Adrenal gland (tissue), 5 donors: Measurements from ENCODE around the gene CCDC149.

Source experiments
- POLR2A ChIP-seq, 2 donors: fragments of 450-650 bp; IDR thresholded peaks; one replicate each; pipeline ENCODE4 v1.6.1; 2017; ENCODE audit warnings: antibody characterized with exemption in 2 of 2, mild to moderate bottlenecking in 2 of 2, moderate library complexity in 1 of 2
- TF ChIP-seq, protein P1 (sequence below), 6 experiments: fragments of 450-650 bp in 4 of 6; fragments of 200-600 bp in 2 of 6; sonication (generic) in 1 of 6; IDR thresholded peaks; 1 replicate in 5 of 6; 2 replicates in 1 of 6; pipeline versions ENCODE4 v1.5.1 to v1.8.0; 2016 to 2021; ENCODE audit warnings: antibody characterized with exemption in 6 of 6, mild to moderate bottlenecking in 2 of 6, moderate library complexity in 1 of 6
- donor health status: DM: no; HTN: no; CAD: no.

- TF ChIP-seq, protein P1, sequence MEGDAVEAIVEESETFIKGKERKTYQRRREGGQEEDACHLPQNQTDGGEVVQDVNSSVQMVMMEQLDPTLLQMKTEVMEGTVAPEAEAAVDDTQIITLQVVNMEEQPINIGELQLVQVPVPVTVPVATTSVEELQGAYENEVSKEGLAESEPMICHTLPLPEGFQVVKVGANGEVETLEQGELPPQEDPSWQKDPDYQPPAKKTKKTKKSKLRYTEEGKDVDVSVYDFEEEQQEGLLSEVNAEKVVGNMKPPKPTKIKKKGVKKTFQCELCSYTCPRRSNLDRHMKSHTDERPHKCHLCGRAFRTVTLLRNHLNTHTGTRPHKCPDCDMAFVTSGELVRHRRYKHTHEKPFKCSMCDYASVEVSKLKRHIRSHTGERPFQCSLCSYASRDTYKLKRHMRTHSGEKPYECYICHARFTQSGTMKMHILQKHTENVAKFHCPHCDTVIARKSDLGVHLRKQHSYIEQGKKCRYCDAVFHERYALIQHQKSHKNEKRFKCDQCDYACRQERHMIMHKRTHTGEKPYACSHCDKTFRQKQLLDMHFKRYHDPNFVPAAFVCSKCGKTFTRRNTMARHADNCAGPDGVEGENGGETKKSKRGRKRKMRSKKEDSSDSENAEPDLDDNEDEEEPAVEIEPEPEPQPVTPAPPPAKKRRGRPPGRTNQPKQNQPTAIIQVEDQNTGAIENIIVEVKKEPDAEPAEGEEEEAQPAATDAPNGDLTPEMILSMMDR (IDR thresholded peaks at IDR 0.05): no peak
- no peak for TF ChIP-seq POLR2A (IDR thresholded peaks at IDR 0.05)
These were observed 111.5 kb downstream of the CCDC149 start for GRCh38 chr4:24801136-24801855.
